ENCODE measurements around the gene TMEM151B. TPM values are rescaled to one million over a fixed set of nuclear protein-coding genes. Genes with fewer than 3 reads are reported as not detected.

Gene TMEM151B
- total and polyA plus RNA-seq, 2 of the 13 experiments (the other 11 are each of a cell fraction or from before 2014, with no cell fraction given): not detected

DNA sequence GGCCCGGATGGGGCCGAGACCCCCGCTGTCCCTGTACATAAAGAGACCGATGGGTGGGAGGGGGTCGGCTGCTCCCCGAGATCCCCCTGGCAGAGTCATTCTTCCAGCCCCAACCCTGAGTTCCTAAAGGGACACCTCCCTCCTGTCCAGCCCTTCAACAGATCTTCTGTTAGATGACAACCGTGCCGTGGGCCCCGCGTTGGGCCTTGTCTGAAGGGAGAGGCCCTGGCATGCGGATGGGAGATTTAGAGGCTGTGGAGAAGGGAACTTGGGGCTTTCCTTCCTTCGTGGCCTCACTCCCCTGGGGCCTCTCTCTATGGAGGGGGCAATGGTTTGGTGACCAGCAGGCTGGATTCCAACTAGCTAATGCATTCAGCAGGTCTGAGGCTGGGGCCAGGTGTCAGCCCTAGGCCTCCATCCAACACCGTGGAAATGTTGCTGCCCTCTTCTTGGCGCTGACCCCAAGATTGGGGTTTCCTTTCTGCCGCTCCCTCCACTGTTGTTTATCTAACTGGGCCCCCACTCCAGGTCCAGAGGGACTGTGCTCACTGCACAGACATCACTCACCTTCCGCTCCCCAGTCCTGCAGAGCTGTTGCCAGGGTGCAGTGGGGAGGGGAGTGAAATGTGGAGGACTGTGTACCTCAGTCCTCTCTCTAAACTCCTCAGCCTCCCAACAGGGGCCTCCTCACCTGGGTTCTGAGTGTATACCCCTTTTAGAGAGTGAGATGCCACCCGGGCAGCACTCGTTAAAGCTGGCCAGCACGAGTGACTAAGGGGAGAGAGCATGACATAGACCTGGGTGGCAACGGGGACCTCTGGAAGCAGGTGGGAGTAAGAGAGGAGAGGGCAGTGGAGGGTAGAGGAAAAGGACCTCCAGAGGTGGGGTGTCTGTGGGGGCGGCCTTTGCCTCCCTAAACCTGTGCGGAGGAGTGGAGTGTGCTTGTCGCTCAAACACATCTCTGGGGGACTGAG, 6.7 kb downstream of the TMEM151B start (continued):
- TF ChIP-seq HMGXB3 (CRISPR knock-in tag; IDR thresholded peaks at IDR 0.05; ENCODE audit: borderline replicate concordance) (no peak), SMARCE1 (IDR thresholded peaks at IDR 0.05; ENCODE audit: borderline replicate concordance) (no peak), ZNF564 (CRISPR knock-in tag; IDR thresholded peaks at IDR 0.05) (no peak)
- TF ChIP-seq, protein P1, sequence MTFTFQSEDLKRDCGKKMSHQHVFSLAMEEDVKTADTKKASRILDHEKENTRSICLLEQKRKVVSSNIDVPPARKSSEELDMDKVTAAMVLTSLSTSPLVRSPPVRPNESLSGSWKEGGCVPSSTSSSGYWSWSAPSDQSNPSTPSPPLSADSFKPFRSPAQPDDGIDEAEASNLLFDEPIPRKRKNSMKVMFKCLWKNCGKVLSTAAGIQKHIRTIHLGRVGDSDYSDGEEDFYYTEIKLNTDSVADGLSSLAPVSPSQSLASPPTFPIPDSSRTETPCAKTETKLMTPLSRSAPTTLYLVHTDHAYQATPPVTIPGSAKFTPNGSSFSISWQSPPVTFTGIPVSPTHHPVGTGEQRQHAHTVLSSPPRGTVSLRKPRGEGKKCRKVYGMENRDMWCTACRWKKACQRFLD (CRISPR knock-in tag; IDR thresholded peaks at IDR 0.05; ENCODE audit: borderline replicate concordance): 0 out of 2 replicates have a peak, but pooled peaks have one; percentile 57
- TF ChIP-seq, protein P2, sequence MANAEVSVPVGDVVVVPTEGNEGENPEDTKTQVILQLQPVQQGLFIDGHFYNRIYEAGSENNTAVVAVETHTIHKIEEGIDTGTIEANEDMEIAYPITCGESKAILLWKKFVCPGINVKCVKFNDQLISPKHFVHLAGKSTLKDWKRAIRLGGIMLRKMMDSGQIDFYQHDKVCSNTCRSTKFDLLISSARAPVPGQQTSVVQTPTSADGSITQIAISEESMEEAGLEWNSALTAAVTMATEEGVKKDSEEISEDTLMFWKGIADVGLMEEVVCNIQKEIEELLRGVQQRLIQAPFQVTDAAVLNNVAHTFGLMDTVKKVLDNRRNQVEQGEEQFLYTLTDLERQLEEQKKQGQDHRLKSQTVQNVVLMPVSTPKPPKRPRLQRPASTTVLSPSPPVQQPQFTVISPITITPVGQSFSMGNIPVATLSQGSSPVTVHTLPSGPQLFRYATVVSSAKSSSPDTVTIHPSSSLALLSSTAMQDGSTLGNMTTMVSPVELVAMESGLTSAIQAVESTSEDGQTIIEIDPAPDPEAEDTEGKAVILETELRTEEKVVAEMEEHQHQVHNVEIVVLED (CRISPR knock-in tag; IDR thresholded peaks at IDR 0.05; ENCODE audit: borderline replicate concordance): no peak

All from HepG2 (cell line).